AG04449 (cell line): Measurements from ENCODE around the gene SORBS2.

Experiments
- CTCF ChIA-PET: fragments of 350-600 bp; formaldehyde crosslinking; extraction: SDS; loops from one replicate; lab custom pipeline; 2021; ENCODE audit warnings: antibody characterized with exemption; lab: Yijun Ruan, JAX
- POLR2A ChIA-PET: fragments of 400-600, 350-600 bp; formaldehyde crosslinking; extraction: SDS; loops from one replicate; lab custom pipeline; 2020; ENCODE audit warnings: antibody characterized with exemption, inconsistent platforms; lab: Yijun Ruan, JAX
- DNase-seq: peaks from one replicate; pipeline ENCODE4 v3.0.0-alpha.2; 2010; ENCODE audit warnings: low read depth, low spot score
- H3K4me3 ChIP-seq: 2 replicates; pipeline ENCODE4 v1.5.1; 2011; ENCODE audit warnings: low read depth, mild to moderate bottlenecking, control low read depth, low read length
- TF ChIP-seq, protein P1 (sequence below): IDR thresholded peaks from one replicate; pipeline ENCODE4 v1.5.1; 2011; ENCODE audit warnings: mild to moderate bottlenecking, moderate library complexity, low read length, control low read depth, inconsistent platforms; ENCODE audit not compliant: insufficient read depth; ENCODE audit errors: missing control alignments

Gene SORBS2

GRCh38 chr4:185599553-185600243 lies 212.3 kb downstream of the SORBS2 start:
- no peak overlapping the region for H3K4me3 ChIP-seq
- TF ChIP-seq, protein P1, sequence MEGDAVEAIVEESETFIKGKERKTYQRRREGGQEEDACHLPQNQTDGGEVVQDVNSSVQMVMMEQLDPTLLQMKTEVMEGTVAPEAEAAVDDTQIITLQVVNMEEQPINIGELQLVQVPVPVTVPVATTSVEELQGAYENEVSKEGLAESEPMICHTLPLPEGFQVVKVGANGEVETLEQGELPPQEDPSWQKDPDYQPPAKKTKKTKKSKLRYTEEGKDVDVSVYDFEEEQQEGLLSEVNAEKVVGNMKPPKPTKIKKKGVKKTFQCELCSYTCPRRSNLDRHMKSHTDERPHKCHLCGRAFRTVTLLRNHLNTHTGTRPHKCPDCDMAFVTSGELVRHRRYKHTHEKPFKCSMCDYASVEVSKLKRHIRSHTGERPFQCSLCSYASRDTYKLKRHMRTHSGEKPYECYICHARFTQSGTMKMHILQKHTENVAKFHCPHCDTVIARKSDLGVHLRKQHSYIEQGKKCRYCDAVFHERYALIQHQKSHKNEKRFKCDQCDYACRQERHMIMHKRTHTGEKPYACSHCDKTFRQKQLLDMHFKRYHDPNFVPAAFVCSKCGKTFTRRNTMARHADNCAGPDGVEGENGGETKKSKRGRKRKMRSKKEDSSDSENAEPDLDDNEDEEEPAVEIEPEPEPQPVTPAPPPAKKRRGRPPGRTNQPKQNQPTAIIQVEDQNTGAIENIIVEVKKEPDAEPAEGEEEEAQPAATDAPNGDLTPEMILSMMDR, result no peak
- no peak for DNase-seq
- CTCF ChIA-PET, result interaction anchor here (0.6 to 8.5 kb wide), 9 partner anchors 9 to 438 kb away, joined by 3 to 72 read pairs (median 25); partner anchors contain the start of gene CCDC110
- POLR2A ChIA-PET, result no interaction called here

GRCh38 chr4:185598846-185599552 lies 213.0 kb downstream of the SORBS2 start:
- DNase-seq, result no peak
- TF ChIP-seq, protein P1, result no peak
- ChIA-PET POLR2A (no interaction called here), CTCF (interaction anchor here (0.6 to 8.5 kb wide), 28 partner anchors 10 to 621 kb away, joined by 3 to 72 read pairs (median 4); partner anchors contain the start of genes ANKRD37, CCDC110, LRP2BP and UFSP2)
- H3K4me3 ChIP-seq, result no peak overlapping the region

- TF ChIP-seq, protein P1, result peak; percentile 86
- no peak overlapping the region for H3K4me3 ChIP-seq
- POLR2A ChIA-PET, result no interaction called here
- CTCF ChIA-PET, result interaction anchor here (0.5 to 8.5 kb wide), 59 partner anchors 8 to 556 kb away, joined by 3 to 72 read pairs (median 4); partner anchors contain the start of genes ANKRD37, CCDC110, LRP2BP and SLC25A4
- peak; percentile 24 for DNase-seq
Measured at GRCh38 chr4:185597532-185598188, 214.3 kb downstream of the SORBS2 start.

DNA sequence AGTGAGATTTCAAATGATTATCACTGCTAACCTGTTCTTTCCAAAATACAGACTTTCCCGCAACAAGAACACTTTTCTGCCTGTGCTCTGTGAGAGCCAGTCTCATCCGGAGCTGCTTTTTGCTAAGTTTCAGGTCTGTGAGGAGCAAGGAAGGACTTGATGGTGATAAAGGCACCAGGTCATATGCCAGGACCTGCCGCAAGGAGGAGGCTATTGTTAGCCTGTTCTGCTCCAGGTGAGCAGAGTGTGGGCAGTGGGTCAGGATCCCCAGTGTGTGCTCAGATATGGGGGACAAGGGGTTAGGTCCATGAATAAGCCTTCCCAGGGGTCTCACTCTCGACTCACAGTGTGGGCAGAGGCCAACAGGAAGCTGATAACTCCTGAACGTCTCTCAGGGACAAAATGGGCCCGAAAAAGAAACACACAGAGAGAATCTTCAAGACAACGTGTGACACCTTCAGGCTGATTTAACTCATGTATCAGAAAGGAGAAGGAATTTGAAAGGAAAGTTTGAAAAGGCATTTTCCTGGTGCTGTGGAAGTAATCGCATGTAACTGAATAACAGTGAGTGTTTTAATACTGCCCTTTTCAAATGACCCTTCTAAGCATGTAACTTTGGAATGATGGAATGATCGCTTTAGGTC lies 219.0 kb downstream of the SORBS2 start:
- DNase-seq, result no peak
- ChIA-PET CTCF (interaction anchor here (1.3 kb wide), 1 partner anchor 8 kb away, joined by 3 read pairs; no protein-coding TSS in a partner anchor), POLR2A (no interaction called here)
- TF ChIP-seq, protein P1, result no peak
- no peak overlapping the region for H3K4me3 ChIP-seq

GRCh38 chr4:185592438-185592837 lies 219.6 kb downstream of the SORBS2 start:
- ChIA-PET POLR2A (no interaction called here), CTCF (interaction anchor here (1.3 kb wide), 1 partner anchor 9 kb away, joined by 3 read pairs; no protein-coding TSS in a partner anchor)
- H3K4me3 ChIP-seq, result no peak overlapping the region
- TF ChIP-seq, protein P1, result no peak
- no peak for DNase-seq
